GM08714 (cell line): ENCODE measurements around the gene CUEDC1.
A peak's percentile ranks its signal among the peaks of the same experiment; 100 is the strongest.

ENCODE experiments used
- H3K4me3 ChIP-seq: fragments of 200-500 bp; sonication (Bioruptor generic); 2 replicates; pipeline ENCODE4 v1.5.1; 2014; ENCODE audit warnings: mild to moderate bottlenecking, low read length, inconsistent platforms
- ZNF274 ChIP-seq: IDR thresholded peaks from 2 replicates; pipeline ENCODE4 v1.6.1; 2012; ENCODE audit warnings: mild to moderate bottlenecking, low read depth, low read length

CUEDC1 gene

GRCh38 chr17:57957120-57957850 is 2.1 kb upstream of the CUEDC1 start:
- H3K4me3 ChIP-seq: no peak overlapping the region
- no peak for TF ChIP-seq ZNF274

- TF ChIP-seq ZNF274: no peak
- H3K4me3 ChIP-seq: no peak overlapping the region
These were observed 1.3 kb upstream of the CUEDC1 start for GRCh38 chr17:57956291-57957119.

- peak overlapping the region; percentile 6; the same call in 1 of the 2 replicates for H3K4me3 ChIP-seq
- TF ChIP-seq ZNF274: no peak
These were observed 622 bp downstream of the CUEDC1 start for GRCh38 chr17:57954397-57955182.

DNA sequence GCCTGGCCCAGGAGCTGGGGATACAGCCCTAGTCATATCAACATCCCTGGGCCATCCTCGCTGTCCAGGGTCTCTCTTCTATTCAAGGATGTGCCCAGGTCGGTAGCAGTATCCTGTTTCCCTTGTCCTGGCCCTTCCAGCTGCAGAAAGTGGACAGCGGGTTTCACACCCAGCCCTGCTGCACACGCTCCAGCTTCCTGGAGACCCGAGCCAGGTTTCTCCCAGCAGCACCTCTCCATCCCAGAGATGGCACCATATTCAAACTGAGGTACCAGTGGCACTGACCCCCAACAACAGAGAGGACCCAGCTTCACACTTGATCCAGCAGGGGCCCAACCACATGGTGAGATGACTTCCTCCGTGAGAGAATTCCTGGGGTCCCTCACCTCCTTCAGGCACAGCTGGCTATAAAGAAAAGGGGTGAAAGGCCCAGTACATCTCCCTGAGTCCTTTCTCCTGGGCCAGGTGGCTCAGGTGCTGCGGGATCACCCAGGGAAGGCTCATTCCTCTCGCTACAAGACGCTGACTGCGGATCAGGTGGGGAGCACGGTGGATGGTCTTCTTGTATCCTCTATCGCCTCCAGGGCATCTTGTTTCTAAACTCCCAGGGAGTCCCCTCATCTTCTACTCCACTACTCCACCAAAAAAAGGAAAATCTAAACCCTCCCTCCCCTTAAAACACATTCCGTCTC is 1.4 kb downstream of the CUEDC1 start:
- H3K4me3 ChIP-seq: no peak overlapping the region
- no peak for TF ChIP-seq ZNF274

DNA sequence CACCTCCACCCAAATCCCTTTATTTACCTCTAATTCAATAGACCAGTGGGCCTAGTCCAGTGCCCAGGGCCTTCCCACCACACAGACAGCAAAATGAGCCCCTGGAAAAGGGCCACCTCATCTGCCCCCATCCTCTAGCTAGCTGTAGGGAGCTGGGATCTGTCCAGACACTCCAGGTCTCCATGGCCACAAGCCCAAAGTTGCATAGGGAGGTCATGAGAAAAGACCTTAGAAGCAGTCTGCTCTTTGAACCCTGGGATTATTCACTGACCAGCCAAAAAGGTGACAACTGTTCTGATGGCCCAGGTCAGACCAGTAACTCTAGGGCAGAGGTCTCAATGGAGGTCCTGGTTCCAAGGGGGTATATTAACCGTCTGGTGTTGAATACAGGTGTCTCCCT is 2.0 kb downstream of the CUEDC1 start:
- H3K4me3 ChIP-seq: no peak overlapping the region
- no peak for TF ChIP-seq ZNF274

GRCh38 chr17:57949649-57950048 is 5.6 kb downstream of the CUEDC1 start:
- no peak overlapping the region for H3K4me3 ChIP-seq
- TF ChIP-seq ZNF274: no peak

- no peak overlapping the region for H3K4me3 ChIP-seq
- TF ChIP-seq ZNF274: no peak
These were observed 6.4 kb downstream of the CUEDC1 start for GRCh38 chr17:57948555-57949420.

GRCh38 chr17:57948169-57948554 is 7.0 kb downstream of the CUEDC1 start:
- TF ChIP-seq ZNF274: no peak
- H3K4me3 ChIP-seq: no peak overlapping the region

GRCh38 chr17:57947369-57947768 is 7.8 kb downstream of the CUEDC1 start:
- H3K4me3 ChIP-seq: no peak overlapping the region

DNA sequence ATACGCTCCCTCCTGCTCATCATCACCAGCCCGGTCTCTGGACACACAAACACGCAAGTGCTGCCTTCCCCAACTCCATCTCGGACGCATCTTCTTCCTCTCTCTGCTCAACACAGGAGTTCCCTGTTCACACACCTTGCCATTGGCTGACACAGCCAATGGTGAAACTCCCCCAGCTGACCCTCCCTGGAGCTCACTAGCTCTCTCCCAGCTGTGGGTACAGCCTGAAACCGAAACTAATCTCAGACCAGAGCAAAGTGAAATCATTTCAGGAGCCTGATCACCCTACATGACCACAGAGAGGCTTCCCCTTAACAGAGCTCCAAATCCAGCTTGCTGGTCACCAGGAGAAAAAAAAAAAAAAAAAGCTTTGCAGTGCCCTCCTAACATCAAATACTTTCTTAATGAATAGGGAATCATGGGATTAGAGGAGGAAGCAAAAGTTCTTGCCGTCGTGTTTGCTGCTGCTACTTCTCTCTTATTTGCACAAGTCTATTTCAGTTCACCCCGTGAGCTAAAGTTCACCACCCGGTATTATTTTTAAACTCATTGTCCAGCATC is 8.3 kb downstream of the CUEDC1 start:
- peak overlapping the region; percentile 20; the same call in 1 of the 2 replicates for H3K4me3 ChIP-seq
- TF ChIP-seq ZNF274: no peak

More at GRCh38 chr17:57947369-57947768, 7.8 kb downstream of the CUEDC1 start:
- no peak for TF ChIP-seq ZNF274

DNA sequence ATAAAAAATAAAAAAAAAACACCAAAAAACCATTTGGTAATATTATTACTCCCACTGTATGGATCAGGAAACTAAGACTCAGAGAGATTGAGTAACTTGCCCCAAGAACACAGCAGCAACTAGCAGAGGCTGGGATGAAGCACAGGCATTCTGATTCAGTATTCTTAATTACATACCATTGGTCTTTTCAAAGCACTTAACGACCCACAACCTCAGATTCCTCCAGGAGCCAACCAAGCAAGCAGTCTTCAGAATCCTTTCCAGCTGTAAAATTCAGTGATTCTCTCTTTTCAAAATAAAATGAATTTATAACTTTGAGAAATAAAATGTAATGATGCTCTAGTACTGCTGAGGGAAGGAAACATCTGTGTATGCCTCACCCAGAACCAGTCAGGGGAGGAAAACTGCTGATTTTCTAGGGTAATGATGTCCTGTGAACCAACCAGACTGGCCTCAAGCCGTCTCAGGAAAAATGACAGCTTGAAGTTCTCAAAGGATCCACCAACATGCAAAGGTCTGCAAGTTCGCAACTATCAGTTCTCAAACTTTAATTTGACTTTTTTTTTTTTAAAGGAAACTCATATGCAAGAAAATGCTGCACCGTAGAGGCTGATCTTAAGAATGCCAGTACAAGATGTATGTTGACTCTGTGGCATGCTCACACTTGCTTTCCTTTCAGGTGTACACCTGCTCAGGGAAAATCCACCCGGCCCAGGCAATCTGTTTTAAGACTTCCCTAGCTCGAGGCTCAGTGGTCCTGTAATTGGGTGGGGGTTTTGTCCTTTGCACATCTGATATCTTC is 9.0 kb downstream of the CUEDC1 start:
- no peak for TF ChIP-seq ZNF274
- peak overlapping the region; percentile 20; the same call in 1 of the 2 replicates for H3K4me3 ChIP-seq

GRCh38 chr17:57944908-57945307 is 10.3 kb downstream of the CUEDC1 start:
- TF ChIP-seq ZNF274: no peak
- no peak overlapping the region for H3K4me3 ChIP-seq
